ACC112 (cell line): Measurements from ENCODE around the gene COL18A1.
A peak's percentile ranks its signal among the peaks of the same experiment; 100 is the strongest.

Experiments used
- H2AFZ ChIP-seq: fragments of 200-600 bp; sonication (generic); one replicate; pipeline ENCODE4 v1.6.0; 2017; ENCODE audit warnings: antibody characterized with exemption, low read length; ENCODE audit not compliant: unreplicated experiment
- H3K27ac ChIP-seq: fragments of 200-600 bp; sonication (generic); 2 replicates; pipeline ENCODE4 v1.5.1; 2014; ENCODE audit warnings: low read depth, mild to moderate bottlenecking, antibody characterized with exemption, low read length, moderate library complexity
- H3K27me3 ChIP-seq: fragments of 200-600 bp; sonication (generic); 2 replicates; pipeline ENCODE4 v1.6.1; 2014; ENCODE audit warnings: mild to moderate bottlenecking, antibody characterized with exemption, low read length, moderate library complexity, mixed read lengths; ENCODE audit not compliant: insufficient read depth
- H3K36me3 ChIP-seq: fragments of 200-600 bp; sonication (generic); 2 replicates; pipeline ENCODE4 v1.6.1; 2016; ENCODE audit warnings: mild to moderate bottlenecking, antibody characterized with exemption, low read length, moderate library complexity, mixed read lengths; ENCODE audit not compliant: insufficient read depth
- H3K4me1 ChIP-seq: fragments of 200-600 bp; sonication (generic); one replicate; pipeline ENCODE4 v1.6.1; 2016; ENCODE audit warnings: low read length, mixed read lengths; ENCODE audit not compliant: insufficient read depth, unreplicated experiment, control insufficient read depth
- H3K4me3 ChIP-seq: fragments of 200-600 bp; sonication (generic); 2 replicates; pipeline ENCODE4 v1.5.1; 2014; ENCODE audit warnings: mild to moderate bottlenecking, low read depth, low read length
- H3K79me2 ChIP-seq: fragments of 200-600 bp; sonication (generic); one replicate; pipeline ENCODE4 v1.6.0; 2016; ENCODE audit warnings: low read length; ENCODE audit not compliant: control insufficient read depth, unreplicated experiment, insufficient read depth

The COL18A1 gene

GRCh38 chr21:45539796-45540600 lies 135.0 kb downstream of the COL18A1 start:
- Histone ChIP-seq H3K36me3 (no peaks in the 10 kb centered on the region), H3K27me3 (no peaks in the 10 kb centered on the region), H3K4me3 (peak overlapping the region; percentile 82; the same call in 1 of the 2 replicates), H3K4me1 (peaks cover 5% of the 10 kb centered on the region), H2AFZ (no peak overlapping the region), H3K79me2 (peaks cover 21% of the 10 kb centered on the region), H3K27ac (no peak overlapping the region)

- peaks cover 5% of the 10 kb centered on the region for H3K4me1 ChIP-seq
- peak overlapping the region; percentile 82 for H3K4me3 ChIP-seq
- H2AFZ ChIP-seq, result no peak overlapping the region
- no peaks in the 10 kb centered on the region for H3K36me3 ChIP-seq
- H3K27me3 ChIP-seq, result no peaks in the 10 kb centered on the region
- peaks cover 21% of the 10 kb centered on the region for H3K79me2 ChIP-seq
- H3K27ac ChIP-seq, result no peak overlapping the region
Observed at GRCh38 chr21:45540601-45540970, 135.6 kb downstream of the COL18A1 start.

GRCh38 chr21:45541221-45542039 lies 136.5 kb downstream of the COL18A1 start:
- Histone ChIP-seq H3K79me2 (peaks cover 21% of the 10 kb centered on the region), H3K27ac (no peak overlapping the region), H3K4me1 (peaks cover 5% of the 10 kb centered on the region)

GRCh38 chr21:45542242-45542666 lies 137.3 kb downstream of the COL18A1 start, which contains the start of gene SLC19A1:
Gene SLC19A1, minus strand, starts transcription at chr21:45542440. Its CDS starts 4,481 bp downstream, at chr21:45537959.
- peak within 1 kb of the TSS; percentile 66 for H2AFZ ChIP-seq
- H3K27ac ChIP-seq, result no peak within 1 kb of the TSS

More at GRCh38 chr21:45541221-45542039, 136.5 kb downstream of the COL18A1 start:
- Histone ChIP-seq H3K36me3 (no peaks in the 10 kb centered on the region), H3K4me3 (peak overlapping the region; percentile 82), H3K27me3 (no peaks in the 10 kb centered on the region), H2AFZ (peak overlapping the region; percentile 21)

GRCh38 chr21:45542667-45543370 lies 137.9 kb downstream of the COL18A1 start:
- no peak overlapping the region for H3K27ac ChIP-seq
- peaks cover 21% of the 10 kb centered on the region for H3K79me2 ChIP-seq
- peak overlapping the region; percentile 82 for H3K4me3 ChIP-seq
- 0 out of 2 replicates have a peak, but pooled peaks cover 4% of the 10 kb centered on the region for H3K27me3 ChIP-seq
- H3K4me1 ChIP-seq, result peaks cover 5% of the 10 kb centered on the region
- no peaks in the 10 kb centered on the region for H3K36me3 ChIP-seq
- peak overlapping the region; percentile 66 for H2AFZ ChIP-seq

More at GRCh38 chr21:45542242-45542666, 137.3 kb downstream of the COL18A1 start, which contains the start of gene SLC19A1:
- no peaks in the 10 kb centered on the region for H3K36me3 ChIP-seq
- H3K27me3 ChIP-seq, result no peaks in the 10 kb centered on the region
- peak within 1 kb of the TSS; percentile 82 for H3K4me3 ChIP-seq
- peaks cover 21% of the 10 kb centered on the region for H3K79me2 ChIP-seq
- peaks cover 5% of the 10 kb centered on the region for H3K4me1 ChIP-seq

- peaks cover 5% of the 10 kb centered on the region for H3K4me1 ChIP-seq
- H3K4me3 ChIP-seq, result no peak overlapping the region
- 0 out of 2 replicates have a peak, but pooled peaks cover 6% of the 10 kb centered on the region for H3K27me3 ChIP-seq
- H3K79me2 ChIP-seq, result peaks cover 21% of the 10 kb centered on the region
- no peak overlapping the region for H3K27ac ChIP-seq
- no peak overlapping the region for H2AFZ ChIP-seq
- no peaks in the 10 kb centered on the region for H3K36me3 ChIP-seq
Observed at GRCh38 chr21:45543371-45543709, 138.4 kb downstream of the COL18A1 start.

- H3K27ac ChIP-seq, result no peak overlapping the region
- no peak overlapping the region for H2AFZ ChIP-seq
- H3K27me3 ChIP-seq, result 0 out of 2 replicates have a peak, but pooled peaks cover 6% of the 10 kb centered on the region
- no peaks in the 10 kb centered on the region for H3K36me3 ChIP-seq
- no peak overlapping the region for H3K4me3 ChIP-seq
- peaks cover 17% of the 10 kb centered on the region for H3K79me2 ChIP-seq
- H3K4me1 ChIP-seq, result peaks cover 5% of the 10 kb centered on the region
Observed at GRCh38 chr21:45543710-45544448, 138.9 kb downstream of the COL18A1 start.

- Histone ChIP-seq H3K4me1 (peaks cover 5% of the 10 kb centered on the region), H3K4me3 (no peak overlapping the region), H3K36me3 (no peaks in the 10 kb centered on the region)
Observed at GRCh38 chr21:45544449-45545235, 139.7 kb downstream of the COL18A1 start.

GRCh38 chr21:45545236-45545570 lies 140.2 kb downstream of the COL18A1 start:
- H3K27ac ChIP-seq, result no peak overlapping the region

More at GRCh38 chr21:45544449-45545235, 139.7 kb downstream of the COL18A1 start:
- H3K27me3 ChIP-seq, result 0 out of 2 replicates have a peak, but pooled peaks cover 6% of the 10 kb centered on the region
- peaks cover 11% of the 10 kb centered on the region for H3K79me2 ChIP-seq
- no peak overlapping the region for H2AFZ ChIP-seq
- no peak overlapping the region for H3K27ac ChIP-seq

More at GRCh38 chr21:45545236-45545570, 140.2 kb downstream of the COL18A1 start:
- H3K4me3 ChIP-seq, result no peak overlapping the region
- 0 out of 2 replicates have a peak, but pooled peaks cover 6% of the 10 kb centered on the region for H3K27me3 ChIP-seq
- peaks cover 5% of the 10 kb centered on the region for H3K4me1 ChIP-seq
- H3K36me3 ChIP-seq, result no peaks in the 10 kb centered on the region
- no peak overlapping the region for H2AFZ ChIP-seq
- H3K79me2 ChIP-seq, result peaks cover 11% of the 10 kb centered on the region
